ENCODE data around the gene MT1M.

DNA sequence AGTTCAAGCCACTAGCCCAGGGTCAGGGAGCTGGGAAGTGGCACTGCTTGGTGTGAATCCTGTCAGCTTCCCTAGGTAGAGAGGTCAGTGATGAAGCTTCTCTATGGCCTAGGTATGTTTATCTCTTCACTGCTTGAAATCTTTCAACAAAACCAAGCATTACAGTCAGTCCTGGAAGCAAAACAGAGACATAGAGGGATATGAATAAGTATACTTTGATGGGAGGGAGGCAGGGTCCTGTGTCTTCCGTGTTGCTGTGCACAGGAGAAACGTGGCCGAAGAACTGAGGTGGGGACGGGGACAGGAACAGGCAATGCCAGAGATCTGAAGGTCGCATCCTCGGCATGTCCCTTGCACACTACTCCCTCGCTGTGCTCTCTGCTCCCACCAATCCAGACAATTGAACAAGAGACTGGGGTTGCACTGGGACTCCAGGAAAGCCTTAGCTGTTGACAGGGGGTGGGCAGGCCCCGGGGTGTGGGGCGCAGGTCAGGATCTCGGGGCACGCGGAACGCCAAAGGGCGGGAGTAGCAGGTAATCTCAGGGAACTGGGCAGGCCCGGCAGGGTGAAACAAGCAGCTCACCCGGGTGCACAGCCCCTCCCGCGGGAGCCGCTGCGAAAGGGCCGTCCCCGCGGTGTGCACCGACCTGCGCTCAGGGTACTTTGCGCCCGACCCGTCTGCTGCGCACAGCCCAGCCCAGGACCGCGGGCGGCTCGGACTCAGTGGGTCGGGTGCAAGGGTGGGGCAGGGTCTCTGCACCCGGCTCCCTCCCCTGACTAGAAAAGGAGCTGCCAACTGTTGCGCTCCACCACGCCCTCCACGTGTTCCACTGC lies 36.8 kb downstream of the MT1M start, which contains the start of gene MT1H:
- TF ChIP-seq, protein P1, sequence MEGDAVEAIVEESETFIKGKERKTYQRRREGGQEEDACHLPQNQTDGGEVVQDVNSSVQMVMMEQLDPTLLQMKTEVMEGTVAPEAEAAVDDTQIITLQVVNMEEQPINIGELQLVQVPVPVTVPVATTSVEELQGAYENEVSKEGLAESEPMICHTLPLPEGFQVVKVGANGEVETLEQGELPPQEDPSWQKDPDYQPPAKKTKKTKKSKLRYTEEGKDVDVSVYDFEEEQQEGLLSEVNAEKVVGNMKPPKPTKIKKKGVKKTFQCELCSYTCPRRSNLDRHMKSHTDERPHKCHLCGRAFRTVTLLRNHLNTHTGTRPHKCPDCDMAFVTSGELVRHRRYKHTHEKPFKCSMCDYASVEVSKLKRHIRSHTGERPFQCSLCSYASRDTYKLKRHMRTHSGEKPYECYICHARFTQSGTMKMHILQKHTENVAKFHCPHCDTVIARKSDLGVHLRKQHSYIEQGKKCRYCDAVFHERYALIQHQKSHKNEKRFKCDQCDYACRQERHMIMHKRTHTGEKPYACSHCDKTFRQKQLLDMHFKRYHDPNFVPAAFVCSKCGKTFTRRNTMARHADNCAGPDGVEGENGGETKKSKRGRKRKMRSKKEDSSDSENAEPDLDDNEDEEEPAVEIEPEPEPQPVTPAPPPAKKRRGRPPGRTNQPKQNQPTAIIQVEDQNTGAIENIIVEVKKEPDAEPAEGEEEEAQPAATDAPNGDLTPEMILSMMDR (IDR thresholded peaks at IDR 0.05) = no peak
- TF ChIP-seq POLR2A (IDR thresholded peaks at IDR 0.05) = no peak
